ENCODE data around the gene NLRP2B. TPM values are rescaled to one million over a fixed set of nuclear protein-coding genes. Genes with fewer than 3 reads are reported as not detected.
"Not testable (repeated sequence)": the region's sequence is repeated elsewhere in the genome, so short reads cannot be mapped to it uniquely, and the experiment has no call there.

Gene NLRP2B
- not detected for total RNA-seq (ENCODE audit: unreplicated experiment)
- long read RNA-seq = 0 reads

DNA sequence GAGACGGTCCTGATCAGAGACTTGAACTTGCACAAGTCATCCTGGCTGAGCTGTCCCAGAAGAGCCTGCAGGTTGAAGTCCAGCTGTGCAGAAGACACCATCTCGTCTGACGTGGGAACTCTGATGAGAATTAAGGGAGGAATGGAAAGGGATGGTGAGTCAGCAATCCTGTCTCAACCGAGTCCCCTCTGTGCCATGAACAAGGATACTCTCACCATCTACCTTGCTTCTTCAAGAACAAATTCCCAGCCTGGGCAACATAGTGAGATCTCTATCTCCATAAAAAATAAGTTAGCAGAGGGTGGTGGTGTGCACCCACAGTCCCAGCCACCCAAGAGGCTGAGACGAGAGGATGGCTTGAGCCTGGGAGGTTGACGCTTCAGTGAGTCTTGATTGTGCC, at the start of gene NLRP2B:
Gene NLRP2B, minus strand, starts transcription at position 101 of the 400 bp plus-strand sequence.
- Mint-ChIP-seq H3K9me3 (ENCODE audit: unreplicated experiment) (peaks cover 3% of the 10 kb centered on the region), H3K4me1 (ENCODE audit: low read depth, unreplicated experiment) (no peaks in the 10 kb centered on the region), H3K27me3 (ENCODE audit: unreplicated experiment) (no peaks in the 10 kb centered on the region), H3K36me3 (ENCODE audit: unreplicated experiment) (no peaks in the 10 kb centered on the region), H3K27ac (ENCODE audit: unreplicated experiment) (no peak within 1 kb of the TSS), H3K4me3 (ENCODE audit: unreplicated experiment) (no peak within 1 kb of the TSS)
- no peak for TF ChIP-seq CTCF (IDR thresholded peaks at IDR 0.05; ENCODE audit: partially characterized antibody, unreplicated experiment)
- DNase-seq = no peak

DNA sequence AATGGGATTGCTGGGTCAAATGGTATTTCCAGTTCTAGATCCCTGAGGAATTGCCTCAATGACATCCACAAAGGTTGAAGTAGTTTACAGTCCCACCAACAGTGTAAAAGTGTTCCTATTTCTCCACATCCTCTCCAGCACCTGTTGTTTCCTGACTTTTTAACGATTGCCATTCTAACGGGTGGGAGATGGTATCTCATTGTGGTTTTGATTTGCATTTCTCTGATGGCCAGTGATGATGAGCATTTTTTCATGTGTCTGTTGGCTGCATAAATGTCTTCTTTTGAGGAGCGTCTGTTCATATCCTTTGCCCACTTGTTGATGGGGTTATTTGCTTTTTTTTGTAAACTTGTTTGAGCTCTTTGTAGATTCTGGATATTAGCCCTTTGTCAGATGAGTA, 45.9 kb upstream of the NLRP2B start:
- H3K27ac Mint-ChIP-seq (ENCODE audit: unreplicated experiment); H3K36me3 Mint-ChIP-seq (ENCODE audit: unreplicated experiment); H3K27me3 Mint-ChIP-seq (ENCODE audit: unreplicated experiment); DNase-seq; H3K9me3 Mint-ChIP-seq (ENCODE audit: unreplicated experiment); H3K4me3 Mint-ChIP-seq (ENCODE audit: unreplicated experiment); H3K4me1 Mint-ChIP-seq (ENCODE audit: low read depth, unreplicated experiment): not testable (repeated sequence)

DNA sequence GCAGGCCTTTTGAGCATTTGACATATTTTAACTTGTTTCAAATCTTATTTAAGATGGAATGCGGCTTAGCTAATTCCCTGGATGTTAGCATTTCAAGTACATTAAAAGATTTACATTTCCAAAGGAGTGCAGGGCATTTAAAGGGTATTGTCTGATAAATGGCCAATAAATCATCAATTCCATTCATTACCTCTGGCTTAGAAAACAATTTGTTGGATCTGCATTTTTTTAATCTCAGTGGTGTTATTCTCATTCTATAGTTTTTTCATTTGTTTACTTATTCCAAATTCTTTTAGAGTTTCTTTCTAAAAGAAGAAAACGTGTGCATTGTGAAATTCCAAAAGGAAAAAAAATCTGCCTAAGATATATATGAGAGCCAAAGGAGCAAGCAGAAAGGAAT, 1.3 kb upstream of the NLRP2B start:
- H3K9me3 Mint-ChIP-seq (ENCODE audit: unreplicated experiment) = peaks cover 6% of the 10 kb centered on the region
- no peak for DNase-seq
- no peaks in the 10 kb centered on the region for H3K27me3 Mint-ChIP-seq (ENCODE audit: unreplicated experiment)
- no peaks in the 10 kb centered on the region for H3K36me3 Mint-ChIP-seq (ENCODE audit: unreplicated experiment)
- no peaks in the 10 kb centered on the region for H3K4me1 Mint-ChIP-seq (ENCODE audit: low read depth, unreplicated experiment)
- no peak for TF ChIP-seq CTCF (IDR thresholded peaks at IDR 0.05; ENCODE audit: partially characterized antibody, unreplicated experiment)
- H3K4me3 Mint-ChIP-seq (ENCODE audit: unreplicated experiment) = no peak overlapping the region
- H3K27ac Mint-ChIP-seq (ENCODE audit: unreplicated experiment) = no peak overlapping the region

DNA sequence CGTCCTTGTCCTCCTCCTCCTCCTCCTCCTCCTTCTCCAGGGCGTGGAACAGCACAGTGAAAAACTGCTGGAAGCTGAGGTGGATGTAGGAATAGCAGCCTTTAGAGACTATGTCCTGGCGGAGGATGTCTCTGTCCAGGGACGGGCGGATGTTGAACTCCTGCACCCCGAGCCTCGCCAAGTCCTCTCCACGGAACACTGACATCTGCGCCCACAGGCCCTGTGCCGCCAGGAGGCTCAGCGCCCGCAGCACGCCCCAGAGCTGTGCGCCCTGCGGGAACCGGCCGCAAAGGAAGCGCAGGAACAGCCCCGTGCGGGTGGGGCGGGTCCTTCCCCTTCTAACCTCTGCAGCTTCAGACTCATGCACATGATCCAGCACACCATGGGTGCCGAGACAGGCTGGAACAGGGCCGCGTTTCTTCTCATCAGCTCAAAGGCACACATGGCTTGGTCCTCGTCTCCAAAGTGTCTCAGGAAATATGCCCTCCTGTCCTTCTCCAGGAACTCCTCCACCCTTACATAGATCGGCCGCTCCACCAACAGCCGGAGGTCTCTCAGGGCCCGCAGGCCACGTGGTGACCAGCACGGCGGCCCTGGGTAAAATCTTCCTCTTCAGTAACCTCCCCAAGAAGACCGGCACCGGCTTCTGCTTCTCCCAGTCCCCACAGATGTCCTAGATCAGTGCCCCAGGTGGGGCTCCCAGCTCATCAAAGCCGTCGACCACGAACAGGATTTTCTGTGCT, 1.2 kb downstream of the NLRP2B start:
- no peaks in the 10 kb centered on the region for H3K36me3 Mint-ChIP-seq (ENCODE audit: unreplicated experiment)
- no peaks in the 10 kb centered on the region for H3K27me3 Mint-ChIP-seq (ENCODE audit: unreplicated experiment)
- H3K4me3 Mint-ChIP-seq (ENCODE audit: unreplicated experiment) = no peak overlapping the region
- H3K27ac Mint-ChIP-seq (ENCODE audit: unreplicated experiment) = no peak overlapping the region
- TF ChIP-seq CTCF (IDR thresholded peaks at IDR 0.05; ENCODE audit: partially characterized antibody, unreplicated experiment) = no peak
- no peak for DNase-seq
- H3K4me1 Mint-ChIP-seq (ENCODE audit: low read depth, unreplicated experiment) = no peaks in the 10 kb centered on the region
- no peaks in the 10 kb centered on the region for H3K9me3 Mint-ChIP-seq (ENCODE audit: unreplicated experiment)

DNA sequence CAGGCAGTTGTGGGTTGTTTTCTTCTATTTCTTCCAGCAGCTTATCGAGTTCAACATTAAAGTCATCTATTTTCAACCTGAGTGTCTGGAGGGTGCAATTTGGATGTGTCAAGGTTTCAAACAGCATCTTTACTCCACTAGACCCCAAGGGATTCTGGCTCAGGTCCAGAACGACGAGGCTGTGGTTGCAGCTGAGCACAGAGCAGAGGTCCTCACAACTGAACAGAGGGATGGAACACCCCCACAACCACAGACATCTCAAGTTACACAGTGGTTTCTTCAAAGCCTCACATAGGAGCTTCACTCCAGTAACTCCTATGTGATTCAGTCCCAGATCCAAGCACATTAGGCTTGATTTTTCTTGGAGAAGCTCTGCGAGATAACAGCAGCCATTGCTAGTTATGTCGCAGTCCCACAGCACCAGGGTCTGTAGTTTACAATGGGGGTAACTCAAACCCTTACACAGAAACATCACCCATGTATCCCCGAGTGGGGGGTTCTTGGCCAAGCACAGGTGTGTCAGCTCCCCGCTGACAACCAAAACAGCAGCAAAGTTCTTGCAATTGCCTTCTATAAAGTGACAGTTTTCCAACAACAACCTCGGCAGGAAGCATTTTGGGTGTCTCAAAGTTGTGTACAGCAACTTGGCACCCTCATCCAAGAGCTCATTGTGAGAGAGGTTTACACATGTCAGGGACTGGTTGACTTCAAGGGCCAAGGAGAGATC, 2.8 kb downstream of the NLRP2B start:
- Mint-ChIP-seq H3K36me3 (ENCODE audit: unreplicated experiment) (no peaks in the 10 kb centered on the region), H3K27ac (ENCODE audit: unreplicated experiment) (no peak overlapping the region), H3K27me3 (ENCODE audit: unreplicated experiment) (no peaks in the 10 kb centered on the region), H3K9me3 (ENCODE audit: unreplicated experiment) (no peaks in the 10 kb centered on the region), H3K4me1 (ENCODE audit: low read depth, unreplicated experiment) (no peaks in the 10 kb centered on the region), H3K4me3 (ENCODE audit: unreplicated experiment) (no peak overlapping the region)
- no peak for TF ChIP-seq CTCF (IDR thresholded peaks at IDR 0.05; ENCODE audit: partially characterized antibody, unreplicated experiment)
- no peak for DNase-seq
